Measurements from ENCODE around the gene C2CD2. TPM values are rescaled to one million over a fixed set of nuclear protein-coding genes. Genes with fewer than 3 reads are reported as not detected.

Gene C2CD2
- total and polyA plus RNA-seq, 10 of the 15 experiments (the other 5 are each of a cell fraction or from before 2014, with no cell fraction given), result 2.2 to 30.9 (median 9.9) TPM

DNA sequence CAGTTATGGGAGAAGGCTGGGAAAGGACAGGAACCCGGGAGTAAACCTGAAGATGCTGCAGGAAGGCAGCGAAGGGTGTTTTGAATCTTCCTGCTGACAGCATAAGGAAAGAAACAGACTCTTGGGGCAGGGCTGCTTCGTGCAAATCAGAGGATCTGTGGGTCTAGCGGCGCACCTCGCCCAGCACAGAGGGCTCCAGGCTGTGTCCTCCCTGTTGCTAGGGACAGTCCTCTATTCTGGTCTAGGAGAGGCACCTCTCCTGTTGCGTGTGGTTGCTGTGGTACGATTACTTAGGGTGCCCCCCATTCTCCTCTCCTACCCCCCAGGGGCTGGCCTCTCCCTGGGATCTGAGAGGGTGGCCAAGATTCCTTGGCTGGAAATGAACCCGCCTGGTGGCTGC lies 11.4 kb downstream of the C2CD2 start (continued):
- no peak for TF ChIP-seq RAD21 (IDR thresholded peaks at IDR 0.05; ENCODE audit: insufficient read depth, low read depth, low read length)
- TF ChIP-seq, protein P1, sequence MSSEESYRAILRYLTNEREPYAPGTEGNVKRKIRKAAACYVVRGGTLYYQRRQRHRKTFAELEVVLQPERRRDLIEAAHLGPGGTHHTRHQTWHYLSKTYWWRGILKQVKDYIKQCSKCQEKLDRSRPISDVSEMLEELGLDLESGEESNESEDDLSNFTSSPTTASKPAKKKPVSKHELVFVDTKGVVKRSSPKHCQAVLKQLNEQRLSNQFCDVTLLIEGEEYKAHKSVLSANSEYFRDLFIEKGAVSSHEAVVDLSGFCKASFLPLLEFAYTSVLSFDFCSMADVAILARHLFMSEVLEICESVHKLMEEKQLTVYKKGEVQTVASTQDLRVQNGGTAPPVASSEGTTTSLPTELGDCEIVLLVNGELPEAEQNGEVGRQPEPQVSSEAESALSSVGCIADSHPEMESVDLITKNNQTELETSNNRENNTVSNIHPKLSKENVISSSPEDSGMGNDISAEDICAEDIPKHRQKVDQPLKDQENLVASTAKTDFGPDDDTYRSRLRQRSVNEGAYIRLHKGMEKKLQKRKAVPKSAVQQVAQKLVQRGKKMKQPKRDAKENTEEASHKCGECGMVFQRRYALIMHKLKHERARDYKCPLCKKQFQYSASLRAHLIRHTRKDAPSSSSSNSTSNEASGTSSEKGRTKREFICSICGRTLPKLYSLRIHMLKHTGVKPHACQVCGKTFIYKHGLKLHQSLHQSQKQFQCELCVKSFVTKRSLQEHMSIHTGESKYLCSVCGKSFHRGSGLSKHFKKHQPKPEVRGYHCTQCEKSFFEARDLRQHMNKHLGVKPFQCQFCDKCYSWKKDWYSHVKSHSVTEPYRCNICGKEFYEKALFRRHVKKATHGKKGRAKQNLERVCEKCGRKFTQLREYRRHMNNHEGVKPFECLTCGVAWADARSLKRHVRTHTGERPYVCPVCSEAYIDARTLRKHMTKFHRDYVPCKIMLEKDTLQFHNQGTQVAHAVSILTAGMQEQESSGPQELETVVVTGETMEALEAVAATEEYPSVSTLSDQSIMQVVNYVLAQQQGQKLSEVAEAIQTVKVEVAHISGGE (CRISPR knock-in tag; IDR thresholded peaks at IDR 0.05), result no peak
- TF ChIP-seq, protein P2, sequence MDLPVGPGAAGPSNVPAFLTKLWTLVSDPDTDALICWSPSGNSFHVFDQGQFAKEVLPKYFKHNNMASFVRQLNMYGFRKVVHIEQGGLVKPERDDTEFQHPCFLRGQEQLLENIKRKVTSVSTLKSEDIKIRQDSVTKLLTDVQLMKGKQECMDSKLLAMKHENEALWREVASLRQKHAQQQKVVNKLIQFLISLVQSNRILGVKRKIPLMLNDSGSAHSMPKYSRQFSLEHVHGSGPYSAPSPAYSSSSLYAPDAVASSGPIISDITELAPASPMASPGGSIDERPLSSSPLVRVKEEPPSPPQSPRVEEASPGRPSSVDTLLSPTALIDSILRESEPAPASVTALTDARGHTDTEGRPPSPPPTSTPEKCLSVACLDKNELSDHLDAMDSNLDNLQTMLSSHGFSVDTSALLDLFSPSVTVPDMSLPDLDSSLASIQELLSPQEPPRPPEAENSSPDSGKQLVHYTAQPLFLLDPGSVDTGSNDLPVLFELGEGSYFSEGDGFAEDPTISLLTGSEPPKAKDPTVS (IDR thresholded peaks at IDR 0.05; ENCODE audit: low read depth, low read length), result no peak
- no peak for TF ChIP-seq NFXL1 (IDR thresholded peaks at IDR 0.05; ENCODE audit: borderline replicate concordance)
- no peak for TF ChIP-seq PML (IDR thresholded peaks at IDR 0.05; ENCODE audit: low read length)
- TF ChIP-seq, protein P3, sequence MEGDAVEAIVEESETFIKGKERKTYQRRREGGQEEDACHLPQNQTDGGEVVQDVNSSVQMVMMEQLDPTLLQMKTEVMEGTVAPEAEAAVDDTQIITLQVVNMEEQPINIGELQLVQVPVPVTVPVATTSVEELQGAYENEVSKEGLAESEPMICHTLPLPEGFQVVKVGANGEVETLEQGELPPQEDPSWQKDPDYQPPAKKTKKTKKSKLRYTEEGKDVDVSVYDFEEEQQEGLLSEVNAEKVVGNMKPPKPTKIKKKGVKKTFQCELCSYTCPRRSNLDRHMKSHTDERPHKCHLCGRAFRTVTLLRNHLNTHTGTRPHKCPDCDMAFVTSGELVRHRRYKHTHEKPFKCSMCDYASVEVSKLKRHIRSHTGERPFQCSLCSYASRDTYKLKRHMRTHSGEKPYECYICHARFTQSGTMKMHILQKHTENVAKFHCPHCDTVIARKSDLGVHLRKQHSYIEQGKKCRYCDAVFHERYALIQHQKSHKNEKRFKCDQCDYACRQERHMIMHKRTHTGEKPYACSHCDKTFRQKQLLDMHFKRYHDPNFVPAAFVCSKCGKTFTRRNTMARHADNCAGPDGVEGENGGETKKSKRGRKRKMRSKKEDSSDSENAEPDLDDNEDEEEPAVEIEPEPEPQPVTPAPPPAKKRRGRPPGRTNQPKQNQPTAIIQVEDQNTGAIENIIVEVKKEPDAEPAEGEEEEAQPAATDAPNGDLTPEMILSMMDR (IDR thresholded peaks at IDR 0.05 in 2 of 3, conservative IDR thresholded peaks at IDR 0.05 in 1 of 3; ENCODE audit: control insufficient read depth in 2 of 3, extremely low read depth in 1 of 3, insufficient read depth in 1 of 3, low read depth in 3 of 3, low read length in 3 of 3), result no peak
- TF ChIP-seq MYC (IDR thresholded peaks at IDR 0.05; ENCODE audit: insufficient read depth, insufficient read length, insufficient replicate concordance, low read length, severe bottlenecking), result no peak
- no peak for TF ChIP-seq TBL1XR1 (IDR thresholded peaks at IDR 0.05; ENCODE audit: low read depth, low read length)
- no peak for TF ChIP-seq CREB1 (IDR thresholded peaks at IDR 0.05; ENCODE audit: low read depth)
- no peak for TF ChIP-seq SMAD5 (IDR thresholded peaks at IDR 0.05; ENCODE audit: low read depth)

Data from GM12878 (cell line).